ENCODE measurements around the gene CFAP68. TPM values are rescaled to one million over a fixed set of nuclear protein-coding genes. Genes with fewer than 3 reads are reported as not detected.

Gene CFAP68
- total RNA-seq, 1 donor from 2014 or later: 11.6 TPM

DNA sequence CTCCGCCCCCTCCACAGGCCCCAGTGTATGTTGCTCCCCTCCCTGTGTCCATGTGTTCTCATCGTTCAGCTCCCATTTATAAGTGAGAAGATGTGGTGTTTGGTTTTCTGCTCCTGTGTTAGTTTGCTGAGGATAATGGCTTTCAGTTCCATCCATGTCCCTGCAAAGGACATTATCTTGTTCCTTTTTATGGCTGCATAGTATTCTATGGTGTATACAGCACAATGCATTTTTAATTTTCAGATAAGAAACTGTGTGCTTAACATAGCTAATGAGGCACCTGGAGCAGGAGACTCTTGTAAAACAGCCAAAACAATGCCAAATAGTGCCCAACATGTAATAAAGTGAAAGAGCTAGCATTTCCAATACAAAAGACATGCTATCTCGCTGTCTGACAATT, 29.7 kb upstream of the CFAP68 start:
- ChIA-PET CTCF (interaction anchor here (1.2 kb wide), 1 partner anchor 8 kb away, joined by 4 read pairs; no protein-coding TSS in a partner anchor), POLR2A (no interaction called here)
- Mint-ChIP-seq H3K27me3 (no peaks in the 10 kb centered on the region), H3K4me1 (no peaks in the 10 kb centered on the region), H3K36me3 (ENCODE audit: low read depth) (peaks cover 73% of the 10 kb centered on the region), H3K27ac (no peak overlapping the region), H3K9me3 (no peaks in the 10 kb centered on the region), H3K4me3 (no peak overlapping the region)
- ATAC-seq (ENCODE audit: low read depth) (no peak), DNase-seq (no peak)
- TF ChIP-seq, protein P1, sequence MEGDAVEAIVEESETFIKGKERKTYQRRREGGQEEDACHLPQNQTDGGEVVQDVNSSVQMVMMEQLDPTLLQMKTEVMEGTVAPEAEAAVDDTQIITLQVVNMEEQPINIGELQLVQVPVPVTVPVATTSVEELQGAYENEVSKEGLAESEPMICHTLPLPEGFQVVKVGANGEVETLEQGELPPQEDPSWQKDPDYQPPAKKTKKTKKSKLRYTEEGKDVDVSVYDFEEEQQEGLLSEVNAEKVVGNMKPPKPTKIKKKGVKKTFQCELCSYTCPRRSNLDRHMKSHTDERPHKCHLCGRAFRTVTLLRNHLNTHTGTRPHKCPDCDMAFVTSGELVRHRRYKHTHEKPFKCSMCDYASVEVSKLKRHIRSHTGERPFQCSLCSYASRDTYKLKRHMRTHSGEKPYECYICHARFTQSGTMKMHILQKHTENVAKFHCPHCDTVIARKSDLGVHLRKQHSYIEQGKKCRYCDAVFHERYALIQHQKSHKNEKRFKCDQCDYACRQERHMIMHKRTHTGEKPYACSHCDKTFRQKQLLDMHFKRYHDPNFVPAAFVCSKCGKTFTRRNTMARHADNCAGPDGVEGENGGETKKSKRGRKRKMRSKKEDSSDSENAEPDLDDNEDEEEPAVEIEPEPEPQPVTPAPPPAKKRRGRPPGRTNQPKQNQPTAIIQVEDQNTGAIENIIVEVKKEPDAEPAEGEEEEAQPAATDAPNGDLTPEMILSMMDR (IDR thresholded peaks at IDR 0.05): no peak
- intact Hi-C loops (cut with micrococcal nuclease): no loop called here

DNA sequence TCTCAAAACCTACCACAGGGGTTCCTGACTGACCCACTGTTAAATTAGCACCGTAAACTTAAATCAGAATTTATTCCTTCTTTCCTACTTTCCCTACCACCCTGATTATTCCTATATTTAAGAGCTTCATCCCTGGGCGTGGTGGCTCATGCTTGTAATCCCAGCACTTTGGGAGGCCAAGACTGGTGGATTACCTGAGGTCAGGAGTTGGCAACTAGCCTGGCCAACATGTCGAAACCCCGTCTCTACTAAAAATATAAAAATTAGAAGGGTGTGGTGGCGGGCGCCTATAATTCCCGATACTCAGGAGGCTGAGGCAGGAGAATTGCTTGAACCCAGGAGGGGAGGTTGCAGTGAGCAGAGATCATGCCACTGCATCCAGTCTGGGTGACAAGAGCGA, 28.3 kb upstream of the CFAP68 start:
- Mint-ChIP-seq H3K4me1 (no peaks in the 10 kb centered on the region), H3K4me3 (no peak overlapping the region), H3K27me3 (no peaks in the 10 kb centered on the region), H3K27ac (no peak overlapping the region), H3K36me3 (ENCODE audit: low read depth) (peaks cover 78% of the 10 kb centered on the region), H3K9me3 (no peaks in the 10 kb centered on the region)
- POLR2A ChIA-PET: no interaction called here
- DNase-seq (no peak), ATAC-seq (ENCODE audit: low read depth) (no peak)
- TF ChIP-seq, protein P1 (IDR thresholded peaks at IDR 0.05): no peak
- CTCF ChIA-PET: interaction anchor here (1.4 kb wide), 1 partner anchor 10 kb away, joined by 3 read pairs; no protein-coding TSS in a partner anchor
- intact Hi-C loops (cut with micrococcal nuclease): no loop called here

DNA sequence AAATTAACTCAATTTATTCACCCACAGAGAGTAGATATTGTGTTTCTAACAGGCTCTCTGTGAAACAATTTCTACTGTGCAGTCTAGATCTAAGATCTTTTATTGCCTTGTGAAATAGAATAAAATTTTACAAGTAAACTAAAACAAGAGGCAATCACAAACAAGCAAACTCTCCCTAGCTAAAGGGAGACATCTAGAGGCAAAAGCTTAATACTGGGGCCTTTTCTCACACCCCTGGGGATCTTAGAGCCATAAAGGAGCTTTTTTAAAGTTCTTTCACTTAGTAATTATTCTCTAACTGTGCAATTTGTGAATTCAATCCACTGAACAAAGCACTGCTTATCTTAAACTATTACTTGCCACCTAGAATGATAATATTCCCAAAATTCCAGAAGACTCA, 27.7 kb upstream of the CFAP68 start:
- CTCF ChIA-PET: interaction anchor here (1.4 kb wide), 1 partner anchor 10 kb away, joined by 3 read pairs; no protein-coding TSS in a partner anchor
- Mint-ChIP-seq H3K4me3 (no peak overlapping the region), H3K9me3 (no peaks in the 10 kb centered on the region), H3K4me1 (no peaks in the 10 kb centered on the region), H3K27ac (no peak overlapping the region), H3K36me3 (ENCODE audit: low read depth) (peaks cover 74% of the 10 kb centered on the region), H3K27me3 (no peaks in the 10 kb centered on the region)
- POLR2A ChIA-PET: no interaction called here
- no peak for ATAC-seq (ENCODE audit: low read depth)
- TF ChIP-seq, protein P1 (IDR thresholded peaks at IDR 0.05): no peak
- intact Hi-C loops (cut with micrococcal nuclease): no loop called here
- no peak for DNase-seq

DNA sequence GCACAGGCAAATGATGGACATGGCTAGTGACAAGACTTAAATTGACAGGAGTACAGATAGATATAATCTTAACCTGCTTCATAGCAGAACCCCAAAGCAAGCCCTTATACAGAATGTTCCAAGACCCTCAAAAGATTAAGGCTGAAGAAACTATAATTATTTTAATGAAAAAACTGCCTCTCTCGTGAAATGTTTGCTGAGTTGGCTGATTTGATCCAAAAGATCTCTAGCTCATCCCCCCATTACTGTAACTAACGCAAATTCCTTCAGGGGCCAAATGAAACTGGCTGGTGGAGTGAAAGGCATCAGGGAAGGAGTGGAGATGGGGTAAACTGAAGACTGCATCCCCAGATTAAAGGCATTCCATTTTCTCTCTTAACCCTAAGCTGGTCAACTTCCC, 27.2 kb upstream of the CFAP68 start:
- POLR2A ChIA-PET: no interaction called here
- no peak for ATAC-seq (ENCODE audit: low read depth)

DNA sequence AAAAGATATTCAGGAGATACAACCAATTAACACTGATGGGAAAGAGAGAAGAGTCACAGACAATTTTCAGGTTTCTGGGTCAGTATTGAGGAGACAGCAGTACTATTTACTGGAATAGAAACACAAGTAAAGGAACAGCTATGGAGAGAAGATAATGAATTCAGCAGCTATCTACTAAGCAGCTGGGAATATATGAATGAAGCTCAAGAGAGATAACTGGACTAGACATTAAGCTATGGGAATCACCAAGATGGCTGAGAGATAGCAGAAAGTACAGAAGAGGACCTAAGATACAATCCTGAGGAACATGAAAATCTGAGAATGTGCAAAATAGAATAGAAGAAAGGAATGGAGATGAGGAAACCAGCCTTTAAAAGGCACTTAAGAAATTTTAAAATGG, 23.8 kb upstream of the CFAP68 start:
- TF ChIP-seq, protein P1 (IDR thresholded peaks at IDR 0.05): no peak
- ATAC-seq (ENCODE audit: low read depth) (no peak), DNase-seq (no peak)
- Mint-ChIP-seq H3K4me3 (no peak overlapping the region), H3K4me1 (no peaks in the 10 kb centered on the region), H3K36me3 (ENCODE audit: low read depth) (peaks cover 78% of the 10 kb centered on the region), H3K9me3 (no peaks in the 10 kb centered on the region), H3K27ac (no peak overlapping the region), H3K27me3 (no peaks in the 10 kb centered on the region)
- ChIA-PET CTCF (no interaction called here), POLR2A (no interaction called here)
- intact Hi-C loops (cut with micrococcal nuclease): no loop called here

More for the DNA sequence above, 27.2 kb upstream of the CFAP68 start:
- Mint-ChIP-seq H3K27ac (no peak overlapping the region), H3K4me1 (no peaks in the 10 kb centered on the region), H3K9me3 (no peaks in the 10 kb centered on the region), H3K27me3 (no peaks in the 10 kb centered on the region), H3K4me3 (no peak overlapping the region), H3K36me3 (ENCODE audit: low read depth) (peaks cover 71% of the 10 kb centered on the region)
- intact Hi-C loops (cut with micrococcal nuclease): no loop called here
- no peak for DNase-seq
- CTCF ChIA-PET: interaction anchor here (1.4 kb wide), 1 partner anchor 11 kb away, joined by 3 read pairs; no protein-coding TSS in a partner anchor
- TF ChIP-seq, protein P1 (IDR thresholded peaks at IDR 0.05): no peak
